Left cardiac atrium (tissue), 4 donors: ENCODE measurements around the gene SIGLEC1. TPM values are rescaled to one million over a fixed set of nuclear protein-coding genes. Genes with fewer than 3 reads are reported as not detected.

Source experiments
- ATAC-seq, 2 donors: fragments of 200-7000 bp; cut with Tn5 transposase; one replicate each; pipeline ENCODE4 v1.9.1; 2020; ENCODE audit warnings: mild to moderate bottlenecking in 2 of 2, moderate library complexity in 2 of 2
- DNase-seq: peaks from one replicate; pipeline ENCODE4 v3.0.0-alpha.2; 2020
- intact Hi-C, 2 donors: fragments of 100-400 bp; cut with DNase I; formaldehyde crosslinking; loops; one replicate each; pipeline versions ENCODE4 v1.14.1 to v1.15.1; 2022 to 2023
- total RNA-seq, 2 donors: library from RNA; stranded (reverse); fragmentation: NEBNext Ultra II Directional; extraction: Animal tissue kit (Norgen Biotek cat#: 25700); gene quantifications; one replicate each; pipeline ENCODE4 v1.2.1, GENCODE V29; 2021
- donor health status: DM: no; HTN: yes; CAD: no.
- donor health status: DM: no; HTN: yes; CAD: no; lungs with severe emphysema.
- donor health status: DM: yes; HTN: yes; CAD: no.
- donor health status: Dilated cardiomyopathy.

The SIGLEC1 gene
- total RNA-seq, 2 donors from 2014 or later, result 12.4 to 23.9 TPM

- ATAC-seq, result no peak
- DNase-seq, result no peak
- intact Hi-C loops, result loop anchor here (10.0 kb wide), 3 partner anchors 92 to 412 kb away; partner anchors contain the start of gene ADISSP (in 1 of the 2)
Measured at GRCh38 chr20:3672547-3673171, 39.7 kb downstream of the SIGLEC1 start.

- intact Hi-C loops, result loop anchor here (10.0 kb wide), 3 partner anchors 93 to 413 kb away; partner anchors contain the start of gene ADISSP (in 1 of the 2)
- DNase-seq, result no peak
- no peak for ATAC-seq
Measured at GRCh38 chr20:3671986-3672546, 40.3 kb downstream of the SIGLEC1 start.

GRCh38 chr20:3670945-3671344 lies 41.5 kb downstream of the SIGLEC1 start:
- intact Hi-C loops, result loop anchor here (10.0 kb wide), 3 partner anchors 94 to 414 kb away; partner anchors contain the start of gene ADISSP (in 1 of the 2)
- no peak for ATAC-seq

GRCh38 chr20:3670511-3670910 lies 41.9 kb downstream of the SIGLEC1 start:
- intact Hi-C loops, result loop anchor here (10.0 kb wide), 3 partner anchors 94 to 414 kb away; partner anchors contain the start of gene ADISSP (in 1 of the 2)
- DNase-seq (no peak), ATAC-seq (peak; percentile 27 to 51)

More at GRCh38 chr20:3670945-3671344, 41.5 kb downstream of the SIGLEC1 start:
- DNase-seq, result no peak

- DNase-seq (no peak), ATAC-seq (no peak)
- intact Hi-C loops, result loop anchor here (10.0 kb wide), 3 partner anchors 95 to 415 kb away; partner anchors contain the start of gene ADISSP (in 1 of the 2)
Measured at GRCh38 chr20:3669710-3670367, 42.6 kb downstream of the SIGLEC1 start.

- ATAC-seq (no peak), DNase-seq (no peak)
- intact Hi-C loops, result no loop called here
Measured at GRCh38 chr20:3667434-3668037, 44.9 kb downstream of the SIGLEC1 start.

- ATAC-seq (no peak), DNase-seq (no peak)
- intact Hi-C loops, result no loop called here
Measured at GRCh38 chr20:3663858-3664257, 48.5 kb downstream of the SIGLEC1 start.

GRCh38 chr20:3663031-3663701 lies 49.2 kb downstream of the SIGLEC1 start, which contains the start of gene GFRA4:
Gene GFRA4, minus strand, starts transcription at chr20:3663399. Its CDS starts 0 bp downstream, at chr20:3663399.
- intact Hi-C loops, result no loop called here

More at GRCh38 chr20:3663031-3663701, 49.2 kb downstream of the SIGLEC1 start, which contains the start of gene GFRA4:
- ATAC-seq (no peak), DNase-seq (no peak)

Other genes starting within 250 kb of the SIGLEC1 start
- 10 to 100 TPM; 29.0 to 34.5 TPM for gene ATRN, start 241.6 kb downstream of the SIGLEC1 start, total RNA-seq
- not detected for gene GFRA4, start 49.2 kb downstream of the SIGLEC1 start, total RNA-seq
- 10 to 100 TPM in 1 of 2 donors, 1 to 10 TPM in 1; 9.9 to 18.5 TPM for gene ADAM33, start 30.6 kb downstream of the SIGLEC1 start, total RNA-seq
- gene HSPA12B, start 20.1 kb upstream of the SIGLEC1 start, total RNA-seq, result 10 to 100 TPM; 15.7 to 19.3 TPM
- 10 to 100 TPM; 17.2 to 23.2 TPM for gene ADISSP, start 55.2 kb upstream of the SIGLEC1 start, total RNA-seq
- not detected for gene SPEF1, start 68.8 kb upstream of the SIGLEC1 start, total RNA-seq
- 10 to 100 TPM; 70.8 to 93.6 TPM for gene CENPB, start 74.1 kb upstream of the SIGLEC1 start, total RNA-seq
- gene CDC25B, start 83.7 kb upstream of the SIGLEC1 start, total RNA-seq, result 10 to 100 TPM; 13.8 to 16.6 TPM
- gene AP5S1, start 107.9 kb upstream of the SIGLEC1 start, total RNA-seq, result 10 to 100 TPM; 11.8 to 14.7 TPM
- 10 to 100 TPM; 28.9 to 31.1 TPM for gene MAVS, start 134.2 kb upstream of the SIGLEC1 start, total RNA-seq
- gene PANK2, start 176.8 kb upstream of the SIGLEC1 start, total RNA-seq, result 10 to 100 TPM; 18.7 to 23.8 TPM